CD14-positive monocyte (primary cell): Measurements from ENCODE around the gene OGDHL. TPM values are rescaled to one million over a fixed set of nuclear protein-coding genes. Genes with fewer than 3 reads are reported as not detected.
A peak's percentile ranks its signal among the peaks of the same experiment; 100 is the strongest.

Experiments used
- DNase-seq, 3 donors: peaks; one replicate each; pipeline ENCODE4 v3.0.0-alpha.2; 2011 to 2022
- H2AFZ ChIP-seq: 2 replicates; pipeline ENCODE4 v1.6.0; 2012; ENCODE audit warnings: mild to moderate bottlenecking, low read depth, low read length, inconsistent platforms; ENCODE audit not compliant: insufficient read depth, poor library complexity, severe bottlenecking
- H3K27ac ChIP-seq, 2 donors: 1 replicate in 1 of 2; 2 replicates in 1 of 2; pipeline ENCODE4 v1.5.1; 2012 to 2013; ENCODE audit warnings: low read length in 2 of 2, control low read depth in 1 of 2, inconsistent platforms in 1 of 2, low read depth in 1 of 2, mild to moderate bottlenecking in 1 of 2
- H3K27me3 ChIP-seq, 2 donors: one replicate each; pipeline versions ENCODE4 v1.6.0 to v1.6.1; 2011 to 2013; ENCODE audit warnings: low read length in 2 of 2; ENCODE audit not compliant: control insufficient read depth in 2 of 2, insufficient read depth in 2 of 2
- H3K36me3 ChIP-seq, 2 donors: replicated peaks in 1 of 2; 1 replicate in 1 of 2; 2 replicates in 1 of 2; pipeline versions ENCODE4 v1.5.1 to v1.6.1; 2012 to 2013; ENCODE audit warnings: low read length in 2 of 2, control low read depth in 1 of 2, inconsistent platforms in 1 of 2, mild to moderate bottlenecking in 1 of 2; ENCODE audit not compliant: insufficient read depth in 2 of 2, control insufficient read depth in 1 of 2
- H3K4me1 ChIP-seq, 2 donors: 1 replicate in 1 of 2; 2 replicates in 1 of 2; pipeline versions ENCODE4 v1.5.1 to v1.6.1; 2012 to 2013; ENCODE audit warnings: low read length in 2 of 2, control low read depth in 1 of 2, inconsistent platforms in 1 of 2, mild to moderate bottlenecking in 1 of 2, moderate library complexity in 1 of 2; ENCODE audit not compliant: insufficient read depth in 2 of 2, control insufficient read depth in 1 of 2
- H3K4me2 ChIP-seq: replicated peaks from 2 replicates; pipeline ENCODE3; 2012; ENCODE audit warnings: low read length, moderate library complexity, mild to moderate bottlenecking; ENCODE audit not compliant: poor library complexity, severe bottlenecking; ENCODE audit errors: extremely low read depth
- H3K4me3 ChIP-seq, 3 experiments: fragments of 200-600 bp in 1 of 3; sonication (generic) in 1 of 3; replicated peaks in 1 of 3; 1 replicate in 2 of 3; 2 replicates in 1 of 3; pipeline ENCODE4 v1.5.1; 2011 to 2013; ENCODE audit warnings: low read length in 3 of 3, mild to moderate bottlenecking in 3 of 3, control low read depth in 2 of 3, low read depth in 2 of 3, inconsistent platforms in 1 of 3, moderate library complexity in 1 of 3
- H3K79me2 ChIP-seq: 2 replicates; pipeline ENCODE4 v1.6.0; 2012; ENCODE audit warnings: mild to moderate bottlenecking, control low read depth, inconsistent platforms, low read length, moderate library complexity; ENCODE audit not compliant: insufficient read depth
- H3K9ac ChIP-seq: 2 replicates; pipeline ENCODE4 v1.6.0; 2017; ENCODE audit warnings: low read length, mild to moderate bottlenecking; ENCODE audit not compliant: insufficient read depth, poor library complexity, severe bottlenecking
- H3K9me3 ChIP-seq, 2 donors: replicated peaks in 1 of 2; 1 replicate in 1 of 2; 2 replicates in 1 of 2; pipeline versions ENCODE4 v1.5.1 to v1.6.1; 2012 to 2013; ENCODE audit warnings: low read length in 2 of 2, control low read depth in 1 of 2; ENCODE audit not compliant: control insufficient read depth in 1 of 2, insufficient read depth in 1 of 2
- H4K20me1 ChIP-seq: 2 replicates; pipeline ENCODE4 v1.6.0; 2012; ENCODE audit warnings: mild to moderate bottlenecking, low read length, control low read depth, moderate library complexity; ENCODE audit not compliant: insufficient read depth
- H3K27ac Mint-ChIP-seq, 7 donors: one replicate each; pipeline ENCODE4 v1.8.0; 2020; ENCODE audit warnings: mild to moderate bottlenecking in 7 of 7, mixed read lengths in 7 of 7, moderate library complexity in 6 of 7, inconsistent platforms in 2 of 7
- H3K27me3 Mint-ChIP-seq, 3 donors: one replicate each; pipeline ENCODE4 v1.8.0; 2021 to 2022; ENCODE audit warnings: low read depth in 3 of 3, mild to moderate bottlenecking in 3 of 3, mixed read lengths in 3 of 3, moderate library complexity in 3 of 3, inconsistent platforms in 1 of 3
- H3K36me3 Mint-ChIP-seq, 2 donors: one replicate each; pipeline ENCODE4 v1.8.0; 2020; ENCODE audit warnings: mixed read lengths in 2 of 2, inconsistent platforms in 1 of 2, mild to moderate bottlenecking in 1 of 2
- H3K4me1 Mint-ChIP-seq: one replicate; pipeline ENCODE4 v1.8.0; 2020; ENCODE audit warnings: mild to moderate bottlenecking, mixed read lengths
- H3K4me3 Mint-ChIP-seq, 2 donors: one replicate each; pipeline ENCODE4 v1.8.0; 2020; ENCODE audit warnings: mild to moderate bottlenecking in 2 of 2, mixed read lengths in 2 of 2, moderate library complexity in 1 of 2
- H3K9me3 Mint-ChIP-seq, 7 donors: one replicate each; pipeline ENCODE4 v1.8.0; 2020 to 2022; ENCODE audit warnings: mixed read lengths in 7 of 7, mild to moderate bottlenecking in 6 of 7, moderate library complexity in 6 of 7, inconsistent platforms in 2 of 7
- CTCF ChIP-seq: fragments of 200-600 bp; IDR thresholded peaks from one replicate; pipeline ENCODE4 v1.8.0; 2022; ENCODE audit warnings: antibody characterized with exemption, mild to moderate bottlenecking
- WGBS: methylation state at CpG from one replicate; pipeline ENCODE4 v1.1.5; 2013; ENCODE audit warnings: missing lambda C conversion rate; ENCODE audit not compliant: insufficient coverage; 5-methylcytosine and 5-hydroxymethylcytosine counted together
- intact Hi-C, 2 donors: fragments of 100-400 bp; cut with micrococcal nuclease; formaldehyde crosslinking; loops; one replicate each; pipeline versions ENCODE4 v1.15.0 to v1.15.1; 2023
- polyA plus RNA-seq, 3 donors: library from polyadenylated mRNA; depleted of rRNA in 1 of 3; unstranded in 2 of 3; stranded (reverse) in 1 of 3; fragments of 300-500 nt in 2 of 3; fragments of >200 nt in 1 of 3; fragmentation: Illumina TruSeq in 2 of 3; gene quantifications; 1 replicate in 2 of 3; 2 replicates in 1 of 3; pipeline ENCODE4 v1.2.3, GENCODE V29; 2012 to 2021

OGDHL gene
- polyA plus RNA-seq, 3 donors, result not detected

GRCh38 chr10:49688261-49688846 lies 73.8 kb downstream of the OGDHL start:
- H3K4me1 Mint-ChIP-seq, result no peaks in the 10 kb centered on the region
- H3K27ac Mint-ChIP-seq, result no peak overlapping the region

DNA sequence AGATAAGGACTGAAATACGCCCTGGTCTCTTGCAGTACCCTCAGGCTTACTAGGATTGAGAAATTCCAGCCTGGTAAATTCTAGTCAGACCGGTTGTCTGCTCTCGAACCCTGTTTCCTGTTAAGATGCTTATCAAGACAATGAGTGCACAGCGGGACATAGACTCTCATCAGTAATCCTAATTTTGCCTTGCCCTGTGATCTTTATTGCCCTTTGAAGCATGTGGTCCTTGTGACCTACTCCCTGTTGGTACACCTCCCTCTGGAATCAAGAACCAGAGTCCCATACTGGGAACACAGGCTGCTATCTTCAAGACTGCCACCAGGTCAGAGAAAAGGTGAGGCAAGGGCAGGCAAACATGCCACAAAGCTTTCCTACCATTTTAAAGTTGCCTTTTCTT lies 75.5 kb downstream of the OGDHL start:
- WGBS, result 84% methylated on average over 4 of the region's 4 CpGs
- no peak for TF ChIP-seq CTCF
- peaks cover 41 to 43% (median 41%) of the 10 kb centered on the region in 3 donors for H3K27me3 Mint-ChIP-seq

More at GRCh38 chr10:49688261-49688846, 73.8 kb downstream of the OGDHL start:
- Histone ChIP-seq H3K27me3 (peaks cover 43 to 57% of the 10 kb centered on the region in 2 donors), H3K9me3 (peaks cover 7 to 19% of the 10 kb centered on the region in 2 donors), H3K27ac (no peak overlapping the region), H3K4me2 (no peak overlapping the region), H3K4me3 (no peak overlapping the region), H3K4me1 (no peaks in the 10 kb centered on the region), H3K36me3 (no peaks in the 10 kb centered on the region), H3K79me2 (no peaks in the 10 kb centered on the region), H2AFZ (no peak overlapping the region), H4K20me1 (no peaks in the 10 kb centered on the region), H3K9ac (no peak overlapping the region)
- DNase-seq, result no peak
- WGBS, result 32% methylated on average over 8 of the region's 8 CpGs
- peaks cover 6 to 36% (median 21%) of the 10 kb centered on the region in 7 donors for H3K9me3 Mint-ChIP-seq
- TF ChIP-seq CTCF, result no peak
- peaks cover 42 to 50% (median 48%) of the 10 kb centered on the region in 3 donors for H3K27me3 Mint-ChIP-seq
- H3K36me3 Mint-ChIP-seq, result no peaks in the 10 kb centered on the region
- H3K4me3 Mint-ChIP-seq, result peak overlapping the region in 1 of 2 donors; percentile 65
- intact Hi-C loops, result no loop called here

More for the DNA sequence above, 75.5 kb downstream of the OGDHL start:
- Histone ChIP-seq H4K20me1 (no peaks in the 10 kb centered on the region), H3K27ac (no peak overlapping the region), H3K79me2 (no peaks in the 10 kb centered on the region), H3K4me1 (no peaks in the 10 kb centered on the region), H3K4me2 (no peak overlapping the region), H3K9ac (no peak overlapping the region), H3K9me3 (peaks cover 13 to 19% of the 10 kb centered on the region in 2 donors), H3K27me3 (peaks cover 39 to 43% of the 10 kb centered on the region in 2 donors), H2AFZ (no peak overlapping the region), H3K4me3 (no peak overlapping the region), H3K36me3 (no peaks in the 10 kb centered on the region)
- no peak overlapping the region for H3K4me3 Mint-ChIP-seq
- no peak overlapping the region for H3K27ac Mint-ChIP-seq
- intact Hi-C loops, result no loop called here
- no peak for DNase-seq
- H3K4me1 Mint-ChIP-seq, result no peaks in the 10 kb centered on the region
- H3K9me3 Mint-ChIP-seq, result peaks cover 6 to 34% (median 25%) of the 10 kb centered on the region in 7 donors
- H3K36me3 Mint-ChIP-seq, result no peaks in the 10 kb centered on the region

Other genes starting within 250 kb of the OGDHL start
- gene ERCC6, start 223.2 kb downstream of the OGDHL start, polyA plus RNA-seq, result 1 to 10 TPM; 5.4 to 6.2 (median 6.0) TPM
- not detected for gene SLC18A3, start 152.0 kb downstream of the OGDHL start, polyA plus RNA-seq
- not detected for gene CHAT, start 148.3 kb downstream of the OGDHL start, polyA plus RNA-seq
- not detected for gene C10orf53, start 82.7 kb downstream of the OGDHL start, polyA plus RNA-seq
- 1 to 10 TPM; 6.3 to 8.0 (median 7.5) TPM for gene PARG, start 179.7 kb upstream of the OGDHL start, polyA plus RNA-seq
- 10 to 100 TPM in 1 of 3 donors, 1 to 10 TPM in 2; 6.6 to 15.6 (median 6.6) TPM for gene TIMM23B, start 179.7 kb upstream of the OGDHL start, polyA plus RNA-seq
- gene AGAP6, start 226.1 kb upstream of the OGDHL start, polyA plus RNA-seq, result 10 to 100 TPM in 1 of 3 donors, under 1 TPM in 2; 0.31 to 37.6 (median 0.65) TPM